Fibroblast of villous mesenchyme (primary cell): ENCODE measurements around the gene DPF3. TPM values are rescaled to one million over a fixed set of nuclear protein-coding genes. Genes with fewer than 3 reads are reported as not detected.

Experiments
- DNase-seq: peaks from one replicate; pipeline ENCODE4 v3.0.0-alpha.2; 2010; ENCODE audit warnings: low read depth
- H3K4me3 ChIP-seq: 2 replicates; pipeline ENCODE4 v1.5.1; 2011; ENCODE audit warnings: low read depth, mild to moderate bottlenecking, low read length
- CTCF ChIP-seq: IDR thresholded peaks from 2 replicates; pipeline ENCODE4 v1.5.1; 2012; ENCODE audit warnings: low read depth, mild to moderate bottlenecking, low read length; ENCODE audit not compliant: insufficient read depth
- total RNA-seq: library from RNA; depleted of rRNA; stranded (reverse); fragments of >200 nt; gene quantifications from 2 replicates; pipeline ENCODE4 v1.2.3, GENCODE V29; 2012

Gene DPF3
- total RNA-seq, 1 donor: 10.4 TPM

GRCh38 chr14:72598306-72598705 lies 295.6 kb downstream of the DPF3 start:
- TF ChIP-seq CTCF: no peak
- H3K4me3 ChIP-seq: no peak overlapping the region
- no peak for DNase-seq

GRCh38 chr14:72597252-72598233 lies 296.4 kb downstream of the DPF3 start:
- H3K4me3 ChIP-seq: no peak overlapping the region
- DNase-seq: no peak
- TF ChIP-seq CTCF: no peak

- no peak for TF ChIP-seq CTCF
- no peak for DNase-seq
- no peak overlapping the region for H3K4me3 ChIP-seq
Observed at GRCh38 chr14:72595152-72595862, 298.6 kb downstream of the DPF3 start.

- H3K4me3 ChIP-seq: no peak overlapping the region
- TF ChIP-seq CTCF: no peak
- no peak for DNase-seq
Observed at GRCh38 chr14:72594099-72594901, 299.6 kb downstream of the DPF3 start.

GRCh38 chr14:72591391-72591790 lies 302.5 kb downstream of the DPF3 start:
- H3K4me3 ChIP-seq: no peak overlapping the region
- TF ChIP-seq CTCF: no peak
- DNase-seq: no peak

GRCh38 chr14:72590577-72590976 lies 303.3 kb downstream of the DPF3 start:
- no peak for DNase-seq
- no peak overlapping the region for H3K4me3 ChIP-seq
- no peak for TF ChIP-seq CTCF
